ENCODE data around the gene FAM234B. TPM values are rescaled to one million over a fixed set of nuclear protein-coding genes. Genes with fewer than 3 reads are reported as not detected.

FAM234B gene
- total RNA-seq, 1 donor from 2014 or later, result 9.6 TPM

GRCh38 chr12:13024531-13024916 is 19.7 kb upstream of the FAM234B start:
- H3K36me3 ChIP-seq, result no peaks in the 10 kb centered on the region
- DNase-seq (no peak), ATAC-seq (no peak)
- H3K4me1 ChIP-seq, result no peaks in the 10 kb centered on the region
- intact Hi-C loops (cut with DNase I), result no loop called here
- no peak overlapping the region for H3K27ac ChIP-seq
- no peaks in the 10 kb centered on the region for H3K9me3 ChIP-seq
- no peak overlapping the region for H3K4me3 ChIP-seq
- H3K27me3 ChIP-seq, result no peaks in the 10 kb centered on the region
- TF ChIP-seq CTCF (IDR thresholded peaks at IDR 0.05), result no peak

- Histone ChIP-seq H3K27ac (no peak overlapping the region), H3K4me1 (no peaks in the 10 kb centered on the region), H3K4me3 (no peak overlapping the region), H3K27me3 (no peaks in the 10 kb centered on the region), H3K9me3 (no peaks in the 10 kb centered on the region), H3K36me3 (no peaks in the 10 kb centered on the region)
- TF ChIP-seq CTCF (IDR thresholded peaks at IDR 0.05), result no peak
- intact Hi-C loops (cut with DNase I), result no loop called here
- no peak for DNase-seq
- no peak for ATAC-seq
These were observed 17.9 kb upstream of the FAM234B start for GRCh38 chr12:13026286-13026685.

GRCh38 chr12:13027032-13027431 is 17.1 kb upstream of the FAM234B start:
- Histone ChIP-seq H3K4me3 (no peak overlapping the region), H3K4me1 (no peaks in the 10 kb centered on the region), H3K9me3 (no peaks in the 10 kb centered on the region), H3K36me3 (no peaks in the 10 kb centered on the region), H3K27ac (no peak overlapping the region), H3K27me3 (no peaks in the 10 kb centered on the region)
- no peak for TF ChIP-seq CTCF (IDR thresholded peaks at IDR 0.05)
- intact Hi-C loops (cut with DNase I), result no loop called here
- DNase-seq, result no peak
- ATAC-seq, result no peak

- no peak overlapping the region for H3K4me3 ChIP-seq
- no peak for DNase-seq
- no peak overlapping the region for H3K27ac ChIP-seq
- H3K27me3 ChIP-seq, result no peaks in the 10 kb centered on the region
- ATAC-seq, result no peak
- H3K9me3 ChIP-seq, result no peaks in the 10 kb centered on the region
- no peak for TF ChIP-seq CTCF (IDR thresholded peaks at IDR 0.05)
- no peaks in the 10 kb centered on the region for H3K36me3 ChIP-seq
- intact Hi-C loops (cut with DNase I), result no loop called here
- H3K4me1 ChIP-seq, result no peaks in the 10 kb centered on the region
These were observed 16.7 kb upstream of the FAM234B start for GRCh38 chr12:13027508-13027907.

GRCh38 chr12:13028825-13029570 is 15.2 kb upstream of the FAM234B start:
- Histone ChIP-seq H3K9me3 (no peaks in the 10 kb centered on the region), H3K4me3 (no peak overlapping the region), H3K36me3 (no peaks in the 10 kb centered on the region), H3K4me1 (no peaks in the 10 kb centered on the region), H3K27ac (no peak overlapping the region), H3K27me3 (no peaks in the 10 kb centered on the region)
- DNase-seq (no peak), ATAC-seq (no peak)
- no peak for TF ChIP-seq CTCF (IDR thresholded peaks at IDR 0.05)
- intact Hi-C loops (cut with DNase I), result no loop called here
